Activated CD4-positive, CD25-positive, alpha-beta regulatory T cell treated with anti-CD3 and anti-CD28 coated beads, Interleukin-2, amount 50 U/mL, for 16 hours (primary cell): ENCODE measurements around the gene TJP1.
"Not testable (repeated sequence)": the region's sequence is repeated elsewhere in the genome, so short reads cannot be mapped to it uniquely, and the experiment has no call there.

Experiments used
- DNase-seq: peaks from one replicate; pipeline ENCODE4 v3.0.0-alpha.2; 2020; ENCODE audit warnings: low read depth, low spot score

TJP1 gene

GRCh38 chr15:29685156-29686078 lies 136.9 kb downstream of the TJP1 start:
- no peak for DNase-seq

GRCh38 chr15:29682781-29683180 lies 139.5 kb downstream of the TJP1 start:
- no peak for DNase-seq

GRCh38 chr15:29682361-29682760 lies 139.9 kb downstream of the TJP1 start:
- DNase-seq, result no peak

- no peak for DNase-seq
These were observed 140.3 kb downstream of the TJP1 start for GRCh38 chr15:29681946-29682345.

DNA sequence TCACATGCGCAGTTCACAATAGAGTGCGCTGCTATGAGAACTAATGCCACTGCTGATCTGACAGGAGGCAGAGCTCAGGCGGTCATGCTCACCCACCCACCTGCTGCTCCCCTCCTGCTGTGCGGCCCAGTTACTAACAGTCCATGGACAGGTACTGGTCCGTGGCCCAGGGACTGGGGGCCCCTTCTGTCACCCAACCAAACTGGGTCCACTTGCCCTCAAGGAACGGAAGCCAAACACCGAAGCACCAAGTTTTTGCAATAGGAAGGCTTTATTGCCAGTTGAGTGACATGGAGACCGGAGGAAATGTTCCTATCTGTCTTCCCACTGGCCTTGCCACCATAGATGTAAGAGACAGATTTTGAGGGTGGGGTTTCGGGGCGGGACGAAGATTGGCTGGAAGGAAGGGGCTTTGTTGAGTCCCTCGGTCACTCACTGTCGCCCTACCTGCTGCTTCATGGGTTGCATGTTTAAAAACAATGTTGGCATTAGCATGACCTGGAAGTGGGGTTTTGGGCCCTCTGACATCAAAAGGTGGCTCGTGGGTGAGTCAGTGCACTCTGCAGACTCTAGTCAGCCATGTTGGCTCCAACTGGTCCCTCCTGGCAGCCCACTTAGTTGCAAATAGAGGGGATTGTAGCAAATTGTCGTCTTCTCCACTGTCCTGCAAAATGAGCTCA lies 141.0 kb downstream of the TJP1 start:
- no peak for DNase-seq

GRCh38 chr15:29680465-29681165 lies 141.7 kb downstream of the TJP1 start:
- no peak for DNase-seq

GRCh38 chr15:29678504-29679034 lies 143.7 kb downstream of the TJP1 start:
- DNase-seq, result no peak

GRCh38 chr15:29677871-29678461 lies 144.3 kb downstream of the TJP1 start:
- no peak for DNase-seq

- no peak for DNase-seq
These were observed 144.8 kb downstream of the TJP1 start for GRCh38 chr15:29677455-29677854.

- DNase-seq, result no peak
These were observed 145.3 kb downstream of the TJP1 start for GRCh38 chr15:29676961-29677402.

GRCh38 chr15:29676374-29676960 lies 145.8 kb downstream of the TJP1 start:
- DNase-seq, result not testable (repeated sequence)

- no peak for DNase-seq
These were observed 146.4 kb downstream of the TJP1 start for GRCh38 chr15:29675791-29676301.

- DNase-seq, result no peak
These were observed 147.4 kb downstream of the TJP1 start for GRCh38 chr15:29674661-29675533.

- no peak for DNase-seq
These were observed 149.1 kb downstream of the TJP1 start for GRCh38 chr15:29672923-29673809.

DNA sequence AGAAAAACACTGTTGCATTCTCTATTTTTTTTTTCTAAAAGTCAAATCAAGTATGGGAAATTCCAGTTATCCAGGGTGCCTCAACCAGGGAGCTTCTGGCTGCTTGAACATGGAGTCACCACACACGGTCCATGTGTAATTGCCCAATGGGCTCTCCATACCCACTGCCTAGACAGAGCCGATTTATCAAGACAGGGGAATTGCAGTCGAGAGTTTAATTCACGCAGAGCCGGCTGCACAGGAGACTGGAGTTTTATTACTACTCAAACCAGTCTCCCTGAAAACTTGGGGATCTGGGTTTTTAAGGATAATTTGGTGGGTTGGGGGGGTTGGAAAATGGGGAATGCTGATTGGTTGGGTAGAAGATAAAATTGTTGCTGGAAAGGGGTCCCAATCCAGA lies 149.8 kb downstream of the TJP1 start:
- DNase-seq, result no peak

- not testable (repeated sequence) for DNase-seq
These were observed 150.2 kb downstream of the TJP1 start for GRCh38 chr15:29672046-29672445.

- no peak for DNase-seq
These were observed 151.0 kb downstream of the TJP1 start for GRCh38 chr15:29670998-29671981.

DNA sequence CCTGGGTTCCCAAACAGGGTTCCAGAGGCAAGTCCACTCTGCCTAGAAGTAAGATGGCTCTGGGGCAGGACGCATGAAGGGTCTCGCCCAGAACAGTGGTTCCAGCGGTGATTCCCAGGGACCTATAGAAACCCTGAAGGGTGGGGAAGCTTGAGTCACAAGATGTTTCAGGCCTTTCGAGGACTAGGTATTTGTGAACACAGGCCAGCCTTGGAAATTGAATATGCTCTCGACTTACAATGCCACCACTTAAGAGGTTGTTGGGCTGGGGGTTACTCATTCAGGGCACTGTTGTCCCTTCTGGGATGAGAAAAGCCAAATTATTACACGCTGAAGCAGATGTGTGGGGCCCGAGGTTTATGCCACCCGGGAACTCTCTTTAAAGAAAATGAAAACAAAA lies 152.0 kb downstream of the TJP1 start:
- DNase-seq, result no peak
